Measurements from ENCODE around the gene PSTPIP1.

PSTPIP1 gene

GRCh38 chr15:76978522-76979330 is 16.2 kb upstream of the PSTPIP1 start:
- no peak for DNase-seq (ENCODE audit: low spot score)

GRCh38 chr15:76979331-76979925 is 15.5 kb upstream of the PSTPIP1 start:
- DNase-seq (ENCODE audit: low spot score), result no peak

- no peak for DNase-seq (ENCODE audit: low spot score)
Observed at GRCh38 chr15:76979996-76980520, 14.9 kb upstream of the PSTPIP1 start.

- DNase-seq (ENCODE audit: low spot score), result no peak
Observed at GRCh38 chr15:76982356-76982755, 12.6 kb upstream of the PSTPIP1 start.

GRCh38 chr15:76982756-76983155 is 12.2 kb upstream of the PSTPIP1 start:
- no peak for DNase-seq (ENCODE audit: low spot score)

GRCh38 chr15:76983590-76984375 is 11.1 kb upstream of the PSTPIP1 start:
- no peak for DNase-seq (ENCODE audit: low spot score)

GRCh38 chr15:76986743-76987142 is 8.2 kb upstream of the PSTPIP1 start:
- no peak for DNase-seq (ENCODE audit: low spot score)

- no peak for DNase-seq (ENCODE audit: low spot score)
Observed at GRCh38 chr15:76987276-76987675, 7.7 kb upstream of the PSTPIP1 start.

GRCh38 chr15:76987896-76988860 is 6.7 kb upstream of the PSTPIP1 start:
- DNase-seq (ENCODE audit: low spot score), result no peak

- DNase-seq (ENCODE audit: low spot score), result no peak
Observed at GRCh38 chr15:76988867-76989780, 5.8 kb upstream of the PSTPIP1 start.

- DNase-seq (ENCODE audit: low spot score), result no peak
Observed at GRCh38 chr15:76991048-76991447, 3.9 kb upstream of the PSTPIP1 start.

- DNase-seq (ENCODE audit: low spot score), result no peak
Observed at GRCh38 chr15:76991741-76992645, 2.9 kb upstream of the PSTPIP1 start.

- no peak for DNase-seq (ENCODE audit: low spot score)
Observed at GRCh38 chr15:76993114-76993725, 1.7 kb upstream of the PSTPIP1 start.

GRCh38 chr15:76994001-76994400 is 925 bp upstream of the PSTPIP1 start:
- no peak for DNase-seq (ENCODE audit: low spot score)

GRCh38 chr15:76994496-76994895 is 430 bp upstream of the PSTPIP1 start:
- no peak for DNase-seq (ENCODE audit: low spot score)

GRCh38 chr15:76996076-76996525 is 1.2 kb downstream of the PSTPIP1 start:
- no peak for DNase-seq (ENCODE audit: low spot score)

- no peak for DNase-seq (ENCODE audit: low spot score)
Observed at GRCh38 chr15:76996526-76997401, 1.8 kb downstream of the PSTPIP1 start.

Measured in D341Med (cell line).